Glomerular endothelial cell (primary cell): ENCODE data around the gene SLC26A1. TPM values are rescaled to one million over a fixed set of nuclear protein-coding genes. Genes with fewer than 3 reads are reported as not detected.

Experiments
- DNase-seq: peaks from one replicate; pipeline ENCODE4 v3.0.0-alpha.2; 2011; ENCODE audit warnings: low read depth, low spot score; ENCODE audit errors: extremely low read depth
- total RNA-seq: library from RNA; depleted of rRNA; stranded (reverse); fragments of >200 nt; gene quantifications from 2 replicates; pipeline ENCODE4 v1.2.3, GENCODE V29; 2015

The SLC26A1 gene
- total RNA-seq, 1 donor from 2014 or later = 0.41 TPM

GRCh38 chr4:1030031-1030430 lies 36.8 kb upstream of the SLC26A1 start:
- DNase-seq = no peak

GRCh38 chr4:1029529-1029928 lies 36.3 kb upstream of the SLC26A1 start:
- no peak for DNase-seq

- DNase-seq = no peak
These were observed 35.5 kb upstream of the SLC26A1 start for GRCh38 chr4:1028574-1029220.

- no peak for DNase-seq
These were observed 34.7 kb upstream of the SLC26A1 start for GRCh38 chr4:1027915-1028238.

- no peak for DNase-seq
These were observed 34.2 kb upstream of the SLC26A1 start for GRCh38 chr4:1027219-1027914.

GRCh38 chr4:1026115-1026514 lies 32.9 kb upstream of the SLC26A1 start:
- DNase-seq = no peak

GRCh38 chr4:1024882-1025545 lies 31.8 kb upstream of the SLC26A1 start:
- DNase-seq = no peak

- DNase-seq = no peak
These were observed 30.9 kb upstream of the SLC26A1 start for GRCh38 chr4:1023895-1024740.

- no peak for DNase-seq
These were observed 30.0 kb upstream of the SLC26A1 start for GRCh38 chr4:1023075-1023640.

- no peak for DNase-seq
These were observed 29.5 kb upstream of the SLC26A1 start for GRCh38 chr4:1022739-1023066.

- no peak for DNase-seq
These were observed 29.0 kb upstream of the SLC26A1 start for GRCh38 chr4:1022051-1022738.

- no peak for DNase-seq
These were observed 28.3 kb upstream of the SLC26A1 start for GRCh38 chr4:1021386-1022050.

- no peak for DNase-seq
These were observed 26.7 kb upstream of the SLC26A1 start for GRCh38 chr4:1019729-1020470.

GRCh38 chr4:1019320-1019719 lies 26.1 kb upstream of the SLC26A1 start:
- no peak for DNase-seq

GRCh38 chr4:1018147-1019020 lies 25.2 kb upstream of the SLC26A1 start:
- DNase-seq = no peak

- DNase-seq = no peak
These were observed 24.5 kb upstream of the SLC26A1 start for GRCh38 chr4:1017706-1018105.

- no peak for DNase-seq
These were observed 24.0 kb upstream of the SLC26A1 start for GRCh38 chr4:1017211-1017610.

- DNase-seq = no peak
These were observed 22.5 kb upstream of the SLC26A1 start for GRCh38 chr4:1015746-1016145.
